ENCODE measurements around the gene DNASE1L1.

DNA sequence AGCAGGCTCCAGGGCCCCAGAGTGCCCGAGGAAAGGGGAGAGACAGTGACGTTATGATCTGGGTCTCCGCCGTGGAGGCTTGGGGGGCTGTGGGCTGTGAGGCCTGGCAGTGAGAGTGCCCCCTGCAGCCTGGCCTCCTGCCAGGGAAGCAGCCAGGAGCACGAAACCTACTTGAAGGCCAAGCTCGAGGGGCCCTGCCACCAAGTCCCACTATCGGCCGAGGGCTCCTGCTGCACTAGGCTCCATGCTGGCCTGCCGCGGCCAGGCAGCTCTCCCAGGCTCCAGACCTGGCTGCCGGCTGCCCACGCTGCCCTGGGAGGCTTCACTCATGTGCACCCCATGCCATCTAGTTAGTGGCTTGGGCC lies 53.3 kb downstream of the DNASE1L1 start:
- TF ChIP-seq CTCF (IDR thresholded peaks at IDR 0.05), result no peak
- TF ChIP-seq EZH2 (IDR thresholded peaks at IDR 0.05; ENCODE audit: borderline replicate concordance, insufficient read depth, low read depth, low read length, poor library complexity, severe bottlenecking), result no peak

Measured in B cell (primary cell).